GM12875 (cell line): ENCODE results near the gene TIMM17A.

Experiments used
- H3K4me3 ChIP-seq: one replicate; pipeline ENCODE4 v1.5.1; 2011; ENCODE audit warnings: low read depth, low read length, control low read depth
- TF ChIP-seq, protein P1 (sequence below): IDR thresholded peaks from 2 replicates; pipeline ENCODE4 v1.5.1; 2011; ENCODE audit warnings: low read depth, mild to moderate bottlenecking, control low read depth, inconsistent platforms, low read length, moderate library complexity, borderline replicate concordance; ENCODE audit not compliant: insufficient read depth

Gene TIMM17A

DNA sequence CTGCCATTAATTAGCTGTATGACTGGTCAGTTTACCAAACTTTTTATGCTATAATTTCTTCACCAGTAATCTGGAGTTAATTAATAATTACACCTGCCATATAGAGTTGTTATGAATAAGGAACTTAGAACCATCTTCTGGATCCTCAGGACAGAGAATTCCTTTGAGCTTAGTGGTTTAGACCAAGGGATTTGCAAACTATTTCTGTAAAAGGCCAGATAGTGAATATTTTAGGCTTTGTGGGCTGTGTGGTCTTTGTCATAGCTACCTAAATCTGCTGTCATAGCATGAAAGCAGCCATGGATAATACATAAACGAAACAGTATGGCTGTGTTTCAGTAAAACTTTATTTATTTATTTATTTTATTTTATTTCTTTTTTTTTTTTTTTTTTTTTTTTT is 9.0 kb downstream of the TIMM17A start:
- TF ChIP-seq, protein P1, sequence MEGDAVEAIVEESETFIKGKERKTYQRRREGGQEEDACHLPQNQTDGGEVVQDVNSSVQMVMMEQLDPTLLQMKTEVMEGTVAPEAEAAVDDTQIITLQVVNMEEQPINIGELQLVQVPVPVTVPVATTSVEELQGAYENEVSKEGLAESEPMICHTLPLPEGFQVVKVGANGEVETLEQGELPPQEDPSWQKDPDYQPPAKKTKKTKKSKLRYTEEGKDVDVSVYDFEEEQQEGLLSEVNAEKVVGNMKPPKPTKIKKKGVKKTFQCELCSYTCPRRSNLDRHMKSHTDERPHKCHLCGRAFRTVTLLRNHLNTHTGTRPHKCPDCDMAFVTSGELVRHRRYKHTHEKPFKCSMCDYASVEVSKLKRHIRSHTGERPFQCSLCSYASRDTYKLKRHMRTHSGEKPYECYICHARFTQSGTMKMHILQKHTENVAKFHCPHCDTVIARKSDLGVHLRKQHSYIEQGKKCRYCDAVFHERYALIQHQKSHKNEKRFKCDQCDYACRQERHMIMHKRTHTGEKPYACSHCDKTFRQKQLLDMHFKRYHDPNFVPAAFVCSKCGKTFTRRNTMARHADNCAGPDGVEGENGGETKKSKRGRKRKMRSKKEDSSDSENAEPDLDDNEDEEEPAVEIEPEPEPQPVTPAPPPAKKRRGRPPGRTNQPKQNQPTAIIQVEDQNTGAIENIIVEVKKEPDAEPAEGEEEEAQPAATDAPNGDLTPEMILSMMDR: no peak
- H3K4me3 ChIP-seq: no peak overlapping the region

DNA sequence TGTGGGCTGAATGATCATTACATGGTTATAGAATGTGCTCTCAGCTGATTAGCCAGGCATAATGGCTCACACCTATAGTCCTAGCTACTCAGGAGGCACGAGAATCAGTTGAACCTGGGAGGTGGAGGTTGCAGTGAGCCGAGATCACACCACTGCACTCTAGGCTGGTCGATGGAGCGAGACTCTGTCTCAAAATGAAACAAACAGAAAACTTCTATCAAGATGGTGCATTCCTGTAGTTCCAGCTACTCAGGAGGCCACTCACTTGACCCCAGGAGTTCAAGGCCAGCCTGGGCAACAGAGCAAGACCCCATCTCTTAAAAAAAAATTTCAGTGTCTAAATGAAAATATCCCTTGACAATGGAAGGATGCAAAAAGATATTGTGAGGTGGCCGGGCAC is 10.9 kb downstream of the TIMM17A start:
- TF ChIP-seq, protein P1: no peak
- no peak overlapping the region for H3K4me3 ChIP-seq

DNA sequence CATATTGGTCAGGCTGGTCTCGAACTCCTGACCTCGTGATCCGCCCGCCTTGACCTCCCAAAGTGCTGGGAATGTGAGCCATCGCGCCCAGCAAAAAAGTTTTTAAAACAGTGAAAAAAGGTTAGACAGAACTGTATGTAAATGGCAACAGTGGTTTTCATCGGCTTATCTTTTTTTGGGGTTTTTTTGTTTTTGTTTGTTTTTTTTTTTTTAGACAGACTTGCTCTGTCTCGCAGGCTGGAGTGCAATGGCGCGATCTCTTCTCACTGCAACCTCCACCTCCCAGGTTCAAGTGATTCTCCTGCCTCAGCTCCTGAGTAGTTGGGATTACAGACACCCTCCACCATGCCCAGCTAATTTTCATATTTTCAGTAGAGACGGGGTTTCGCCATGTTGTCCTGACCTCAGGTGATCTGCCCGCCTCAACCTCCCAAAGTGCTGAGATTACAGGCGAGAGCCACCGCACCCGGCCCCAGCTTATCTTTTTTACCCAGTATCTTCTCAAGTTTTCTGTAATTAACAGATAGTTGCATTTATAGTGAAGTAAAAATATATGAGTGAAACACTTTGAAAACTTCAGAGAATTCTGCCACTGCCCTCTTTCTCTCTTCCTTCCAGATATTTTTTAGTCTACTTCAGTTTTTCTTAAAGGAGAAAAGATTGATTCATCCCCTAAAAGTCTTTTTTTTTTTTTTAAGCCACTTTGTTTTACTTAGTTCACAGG is 13.1 kb downstream of the TIMM17A start:
- TF ChIP-seq, protein P1: no peak
- no peak overlapping the region for H3K4me3 ChIP-seq

DNA sequence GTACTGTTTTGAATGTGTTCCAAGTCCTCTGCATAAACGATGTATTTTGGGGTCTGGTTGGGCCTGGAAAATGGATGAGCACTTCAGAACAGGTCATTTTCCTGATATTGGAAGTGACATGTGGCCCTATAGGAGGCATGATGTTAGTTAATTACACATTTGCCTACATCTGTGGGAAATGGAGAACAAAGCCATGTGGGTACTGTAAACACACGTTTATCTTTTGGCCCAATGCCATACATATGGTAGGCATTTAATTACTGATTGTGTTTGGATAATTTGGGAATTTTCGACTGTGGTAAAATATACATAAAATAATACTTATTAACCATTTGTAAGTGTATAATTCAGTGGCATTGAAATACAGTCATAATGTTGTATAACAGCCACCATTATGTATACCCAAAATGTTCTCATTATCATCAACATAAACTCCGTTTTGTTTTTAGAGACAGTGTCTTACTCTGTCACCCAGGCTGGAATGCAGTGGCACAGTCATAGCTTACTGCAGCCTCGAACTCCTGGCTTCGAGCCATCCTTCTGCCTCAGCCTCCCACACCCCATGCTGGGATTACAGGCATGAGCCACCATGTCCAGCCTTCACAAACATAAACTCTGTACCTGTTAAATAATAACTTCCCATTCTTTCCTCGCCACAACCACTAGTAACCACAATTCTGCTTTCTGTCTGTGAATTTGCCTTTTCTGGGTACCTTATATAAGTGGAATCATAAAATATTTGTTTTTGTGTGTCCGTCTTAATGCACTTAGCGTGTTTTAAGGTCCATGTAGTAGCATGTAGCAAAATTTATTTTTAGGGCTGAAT is 15.2 kb downstream of the TIMM17A start:
- no peak overlapping the region for H3K4me3 ChIP-seq
- TF ChIP-seq, protein P1: no peak

DNA sequence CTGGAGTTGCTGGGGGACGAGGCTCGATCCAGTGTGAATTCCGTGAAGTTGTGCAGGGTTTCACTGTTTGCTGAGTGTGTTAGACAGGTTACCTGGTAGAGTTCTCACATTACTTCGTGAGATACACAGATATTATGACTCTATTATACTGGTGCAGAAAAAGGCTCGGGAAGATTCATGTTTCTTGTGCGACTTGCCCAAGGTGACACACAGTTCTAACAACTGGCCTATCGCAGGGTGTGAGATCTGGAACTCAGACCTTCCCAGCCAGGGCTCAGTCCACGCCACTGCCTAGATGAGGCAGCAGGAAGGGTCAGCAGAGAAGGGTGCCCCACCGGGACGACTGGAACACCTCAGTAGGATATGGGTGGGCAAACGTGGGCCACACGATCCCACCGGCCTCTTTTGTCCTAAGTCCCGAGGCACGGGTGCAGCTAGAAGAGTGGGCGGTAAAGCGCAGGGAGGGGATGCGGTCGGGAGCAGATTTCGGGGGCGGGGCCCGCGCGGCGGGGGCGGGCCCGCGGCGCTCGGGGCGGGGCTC is 26.8 kb downstream of the TIMM17A start:
- peak overlapping the region; percentile 83 for H3K4me3 ChIP-seq
- TF ChIP-seq, protein P1: no peak

DNA sequence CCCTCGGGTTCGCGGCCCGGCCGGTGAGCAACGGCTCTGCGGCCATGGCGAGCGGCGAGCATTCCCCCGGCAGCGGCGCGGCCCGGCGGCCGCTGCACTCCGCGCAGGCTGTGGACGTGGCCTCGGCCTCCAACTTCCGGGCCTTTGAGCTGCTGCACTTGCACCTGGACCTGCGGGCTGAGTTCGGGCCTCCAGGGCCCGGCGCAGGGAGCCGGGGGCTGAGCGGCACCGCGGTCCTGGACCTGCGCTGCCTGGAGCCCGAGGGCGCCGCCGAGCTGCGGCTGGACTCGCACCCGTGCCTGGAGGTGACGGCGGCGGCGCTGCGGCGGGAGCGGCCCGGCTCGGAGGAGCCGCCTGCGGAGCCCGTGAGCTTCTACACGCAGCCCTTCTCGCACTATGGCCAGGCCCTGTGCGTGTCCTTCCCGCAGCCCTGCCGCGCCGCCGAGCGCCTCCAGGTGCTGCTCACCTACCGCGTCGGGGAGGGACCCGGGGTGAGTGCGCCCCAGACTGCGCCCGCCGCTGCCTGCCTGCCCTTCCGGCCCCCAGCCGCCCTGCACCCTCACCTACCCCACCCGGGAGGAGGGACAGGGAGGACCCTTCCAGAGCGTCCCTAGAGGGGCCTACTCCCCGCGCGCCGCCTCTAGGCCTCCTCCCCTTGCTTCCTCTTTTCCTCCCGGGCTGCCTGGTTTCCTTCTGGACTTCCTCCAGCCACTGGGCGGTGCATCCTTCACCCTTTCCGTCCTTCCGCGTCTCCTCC is 27.5 kb downstream of the TIMM17A start, which contains the start of gene RNPEP:
TSS of gene RNPEP (plus strand) at position 26 of the 757 bp plus-strand sequence. CDS start at position 45, 19 bp downstream.
- TF ChIP-seq, protein P1: 0 out of 2 replicates have a peak, but pooled peaks have one; percentile 24

More for the DNA sequence above, 27.5 kb downstream of the TIMM17A start, which contains the start of gene RNPEP:
- H3K4me3 ChIP-seq: peak within 1 kb of the TSS; percentile 83
